T-cell (primary cell): ENCODE data around the gene GRAMD2A. TPM values are rescaled to one million over a fixed set of nuclear protein-coding genes. Genes with fewer than 3 reads are reported as not detected.

Experiments used
- ATAC-seq, 4 experiments: fragments of 200-7000 bp in 3 of 4; fragments of 150-1000 bp in 1 of 4; cut with Tn5 transposase; replicated peaks in 1 of 4; 1 replicate in 3 of 4; 2 replicates in 1 of 4; pipeline ENCODE4 v1.10.0; 2021; ENCODE audit warnings: moderate library complexity in 3 of 4, mild to moderate bottlenecking in 2 of 4, moderate number of reproducible peaks in 1 of 4
- CTCF ChIA-PET, 2 donors: fragments of 300-600 bp; sonication (Branson Sonifier 250); formaldehyde crosslinking; loops; one replicate each; lab custom pipeline; 2022; ENCODE audit warnings: antibody characterized with exemption in 2 of 2; lab: Charles Lee
- POLR2A ChIA-PET, 2 donors: fragments of 300-600 bp; sonication (Branson Sonifier 250); formaldehyde crosslinking; loops; one replicate each; lab custom pipeline; 2022; ENCODE audit warnings: antibody characterized with exemption in 2 of 2; lab: Charles Lee
- DNase-seq, 35 experiments: peaks; one replicate each; pipeline versions ENCODE4 v3.0.0 to v3.0.0-alpha.2; 2013 to 2023
- H3K27ac ChIP-seq: one replicate; pipeline ENCODE4 v1.5.1; 2013; ENCODE audit warnings: low read length
- H3K27me3 ChIP-seq, 2 experiments: replicated peaks in 1 of 2; 1 replicate in 1 of 2; 2 replicates in 1 of 2; pipeline versions ENCODE4 v1.6.1 to v1.7.0; 2013; ENCODE audit warnings: low read length in 1 of 2, mixed read lengths in 1 of 2; ENCODE audit not compliant: control insufficient read depth in 2 of 2, insufficient read depth in 2 of 2; ENCODE audit errors: extremely low read depth in 1 of 2
- H3K36me3 ChIP-seq, 2 donors: 1 replicate in 1 of 2; 2 replicates in 1 of 2; pipeline versions ENCODE4 v1.6.1 to v1.7.0; 2013; ENCODE audit warnings: low read length in 1 of 2; ENCODE audit not compliant: control insufficient read depth in 2 of 2, insufficient read depth in 1 of 2; ENCODE audit errors: extremely low read depth in 1 of 2
- H3K4me1 ChIP-seq, 2 experiments: 1 replicate in 1 of 2; 2 replicates in 1 of 2; pipeline versions ENCODE4 v1.6.1 to v1.7.0; 2013; ENCODE audit warnings: low read length in 2 of 2, mixed read lengths in 1 of 2; ENCODE audit not compliant: insufficient read depth in 2 of 2, control insufficient read depth in 1 of 2; ENCODE audit errors: extremely low read depth in 1 of 2
- H3K4me3 ChIP-seq, 2 donors: 1 replicate in 1 of 2; 2 replicates in 1 of 2; pipeline versions ENCODE4 v1.5.1 to v1.7.0; 2013; ENCODE audit warnings: mild to moderate bottlenecking in 2 of 2, low read length in 1 of 2, moderate library complexity in 1 of 2; ENCODE audit not compliant: control insufficient read depth in 1 of 2; ENCODE audit errors: extremely low read depth in 1 of 2
- H3K9me3 ChIP-seq: 2 replicates; pipeline ENCODE4 v1.7.0; 2013
- H3K27ac Mint-ChIP-seq, 2 donors: one replicate each; pipeline ENCODE4 v1.8.0; 2020 to 2021; ENCODE audit warnings: mild to moderate bottlenecking in 2 of 2, mixed read lengths in 2 of 2
- H3K27me3 Mint-ChIP-seq, 2 donors: one replicate each; pipeline ENCODE4 v1.8.0; 2021 to 2022; ENCODE audit warnings: mixed read lengths in 2 of 2
- H3K36me3 Mint-ChIP-seq: one replicate; pipeline ENCODE4 v1.8.0; 2021; ENCODE audit warnings: mixed read lengths
- H3K4me1 Mint-ChIP-seq, 3 donors: one replicate each; pipeline ENCODE4 v1.8.0; 2020 to 2022; ENCODE audit warnings: mixed read lengths in 3 of 3, mild to moderate bottlenecking in 1 of 3
- H3K4me3 Mint-ChIP-seq, 3 donors: one replicate each; pipeline ENCODE4 v1.8.0; 2020 to 2022; ENCODE audit warnings: mild to moderate bottlenecking in 3 of 3, mixed read lengths in 3 of 3, moderate library complexity in 3 of 3
- H3K9me3 Mint-ChIP-seq, 3 donors: one replicate each; pipeline ENCODE4 v1.8.0; 2020 to 2022; ENCODE audit warnings: mixed read lengths in 3 of 3
- whole genome bisulfite sequencing: methylation state at CpG from one replicate; pipeline ENCODE4 v1.1.5; 2013; ENCODE audit warnings: missing lambda C conversion rate; ENCODE audit not compliant: insufficient coverage; 5-methylcytosine and 5-hydroxymethylcytosine counted together
- total RNA-seq, 35 experiments: library from RNA in 6 of 35; stranded (reverse) in 6 of 35; fragments of 120-200 nt in 1 of 35; gene quantifications; one replicate each; pipeline versions ENCODE4 v1.2.1 to v1.2.4 and lab custom pipeline; 2013 to 2026

GRAMD2A gene
- total RNA-seq, 5 donors from 2014 or later (not counting 1 experiment from before 2014, with no cell fraction given), result not detected

DNA sequence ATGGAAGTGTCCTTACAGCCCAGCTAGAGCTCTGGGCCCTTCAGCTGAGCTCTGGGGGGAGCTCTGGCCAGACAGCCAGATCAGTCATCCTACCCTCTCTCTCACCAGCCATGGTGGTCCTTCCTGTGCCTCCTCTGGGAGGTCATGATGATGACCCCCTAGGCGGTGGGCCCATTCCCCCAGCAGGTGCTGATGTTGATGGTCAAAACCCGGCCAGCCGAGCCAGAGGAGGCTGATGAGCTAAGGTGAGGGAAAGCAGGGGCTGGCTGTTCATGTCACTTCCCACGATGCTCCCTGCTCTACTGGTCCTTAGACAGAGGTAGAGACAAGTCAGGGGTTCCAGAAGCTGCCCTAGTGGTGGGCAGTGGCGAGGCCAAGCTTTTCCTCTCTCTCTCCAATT, 35.0 kb downstream of the GRAMD2A start:
- Mint-ChIP-seq H3K4me1 (no peaks in the 10 kb centered on the region), H3K36me3 (no peaks in the 10 kb centered on the region), H3K4me3 (no peak overlapping the region), H3K27me3 (peaks cover 0 to 5% of the 10 kb centered on the region in 2 donors), H3K9me3 (no peaks in the 10 kb centered on the region), H3K27ac (no peak overlapping the region)
- H3K27me3 ChIP-seq, result peaks cover 0 to 8% of the 10 kb centered on the region in 2 experiments
- POLR2A ChIA-PET, result no interaction called here
- no peaks in the 10 kb centered on the region for H3K36me3 ChIP-seq
- no peak overlapping the region for H3K4me3 ChIP-seq
- DNase-seq (no peak), ATAC-seq (no peak)
- CTCF ChIA-PET, result no interaction called here
- no peaks in the 10 kb centered on the region for H3K9me3 ChIP-seq
- H3K27ac ChIP-seq, result no peak overlapping the region
- H3K4me1 ChIP-seq, result no peaks in the 10 kb centered on the region
- 86% methylated on average over 5 of the region's 5 CpGs for WGBS

DNA sequence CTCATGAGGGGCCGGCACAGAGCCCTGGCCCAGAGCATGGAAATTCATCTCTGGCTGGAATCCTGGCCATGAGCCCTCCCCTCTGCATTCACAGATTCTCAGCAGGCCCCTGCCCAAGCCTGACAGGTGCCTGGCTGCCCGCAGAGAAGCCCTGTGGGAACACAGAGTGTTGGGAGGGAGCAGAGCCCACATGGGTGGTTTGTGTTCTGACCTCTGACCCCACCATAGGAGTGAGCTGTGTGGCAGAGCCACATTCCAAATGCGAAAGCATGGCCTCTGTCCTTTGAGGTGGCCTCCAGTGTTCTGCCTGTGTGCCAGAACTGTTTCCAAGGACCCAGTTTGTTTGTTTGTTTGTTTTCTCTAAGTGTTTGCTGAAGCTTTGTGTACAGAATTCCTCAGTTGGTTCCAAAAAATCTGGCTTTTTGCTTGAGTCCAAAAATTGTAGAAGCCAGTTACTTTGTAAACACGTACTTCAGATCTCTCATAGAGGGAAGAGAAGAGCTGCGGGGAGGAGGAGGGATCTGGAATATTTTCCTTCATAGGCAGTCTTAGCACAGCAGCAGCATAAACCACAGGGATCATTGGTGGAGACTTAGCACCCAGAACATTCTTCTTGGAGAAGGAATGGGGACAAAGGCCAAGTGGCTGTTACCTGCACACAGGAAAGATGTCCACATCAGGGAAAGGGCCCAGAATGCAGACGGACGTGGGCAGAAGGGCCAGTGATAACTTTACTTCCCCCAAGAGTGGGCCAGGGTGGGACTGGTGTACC, 36.0 kb downstream of the GRAMD2A start:
- Mint-ChIP-seq H3K27me3 (peaks cover 0 to 4% of the 10 kb centered on the region in 2 donors), H3K9me3 (no peaks in the 10 kb centered on the region), H3K27ac (no peak overlapping the region), H3K4me1 (no peaks in the 10 kb centered on the region), H3K36me3 (no peaks in the 10 kb centered on the region), H3K4me3 (no peak overlapping the region)
- Histone ChIP-seq H3K27me3 (no peaks in the 10 kb centered on the region), H3K36me3 (no peaks in the 10 kb centered on the region), H3K9me3 (no peaks in the 10 kb centered on the region), H3K4me3 (no peak overlapping the region), H3K4me1 (no peaks in the 10 kb centered on the region), H3K27ac (no peak overlapping the region)
- ChIA-PET CTCF (no interaction called here), POLR2A (no interaction called here)
- WGBS, result 76% methylated on average over 3 of the region's 7 CpGs
- ATAC-seq (no peak), DNase-seq (no peak)

DNA sequence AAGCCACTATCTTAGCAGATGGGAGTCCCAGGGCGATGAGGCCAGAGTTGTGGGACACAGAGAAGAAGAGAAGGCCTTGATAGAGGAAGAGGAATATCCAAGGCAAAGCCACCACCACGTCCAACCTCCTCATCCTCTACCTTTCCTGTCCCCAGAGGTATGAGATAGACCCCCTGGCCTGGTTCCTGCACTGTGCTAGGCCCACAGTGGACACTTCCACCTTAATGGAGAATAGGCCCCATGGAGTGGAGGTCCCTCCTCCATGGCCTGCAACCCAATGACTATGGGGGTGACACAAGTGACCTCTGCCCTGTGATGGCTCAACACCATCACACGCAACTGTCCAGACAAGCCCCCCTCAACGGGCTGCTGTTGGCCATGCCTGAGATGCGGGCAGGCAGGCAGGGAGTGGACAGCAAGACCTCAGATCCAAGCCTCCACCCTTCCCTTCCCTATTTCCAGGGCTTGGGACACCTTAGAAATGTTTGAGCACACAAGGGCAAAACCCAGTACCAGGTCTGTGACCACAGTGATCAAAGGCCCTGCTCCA, 36.8 kb downstream of the GRAMD2A start:
- CTCF ChIA-PET, result no interaction called here
- H3K4me3 ChIP-seq, result no peak overlapping the region
- DNase-seq (no peak), ATAC-seq (no peak)
- Mint-ChIP-seq H3K27me3 (peaks cover 0 to 2% of the 10 kb centered on the region in 2 donors), H3K9me3 (no peaks in the 10 kb centered on the region), H3K4me1 (peaks cover 0 to 2% (median 2%) of the 10 kb centered on the region in 3 donors), H3K4me3 (no peak overlapping the region), H3K36me3 (no peaks in the 10 kb centered on the region), H3K27ac (no peak overlapping the region)
- POLR2A ChIA-PET, result no interaction called here
- no peaks in the 10 kb centered on the region for H3K9me3 ChIP-seq
- 88% methylated on average over 3 of the region's 5 CpGs for WGBS
- H3K4me1 ChIP-seq, result peaks cover 0 to 2% of the 10 kb centered on the region in 2 experiments
- H3K27ac ChIP-seq, result no peak overlapping the region
- peaks cover 0 to 6% of the 10 kb centered on the region in 2 experiments for H3K27me3 ChIP-seq
- H3K36me3 ChIP-seq, result no peaks in the 10 kb centered on the region

DNA sequence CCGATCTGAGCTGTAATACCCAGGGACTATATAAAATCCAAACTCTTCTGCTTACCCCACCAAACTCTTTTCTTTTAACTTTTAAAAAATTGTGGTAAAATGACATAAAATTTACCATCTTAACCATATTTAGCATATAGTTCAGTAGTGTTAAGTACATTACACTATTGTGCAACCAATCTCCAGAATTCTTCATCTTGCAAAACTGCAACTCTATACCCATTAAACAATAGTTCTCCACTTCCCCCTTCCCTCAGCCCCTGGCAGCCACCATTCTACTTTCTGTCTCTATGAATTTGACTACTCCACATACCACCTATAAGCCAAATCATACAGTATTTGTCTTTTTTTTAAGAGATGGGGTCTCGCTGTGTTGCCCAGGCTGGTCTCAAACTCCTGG, 40.7 kb downstream of the GRAMD2A start:
- H3K36me3 Mint-ChIP-seq, result no peaks in the 10 kb centered on the region
- no peaks in the 10 kb centered on the region for H3K9me3 Mint-ChIP-seq
- peaks cover 4 to 8% (median 6%) of the 10 kb centered on the region in 3 donors for H3K4me1 Mint-ChIP-seq
- H3K4me3 Mint-ChIP-seq, result no peak overlapping the region
- WGBS, result no CpG with 5 or more reads among the region's 2 CpGs
- Histone ChIP-seq H3K9me3 (no peaks in the 10 kb centered on the region), H3K4me3 (no peak overlapping the region), H3K27me3 (peaks cover 0 to 13% of the 10 kb centered on the region in 2 experiments), H3K36me3 (no peaks in the 10 kb centered on the region), H3K4me1 (peaks cover 0 to 6% of the 10 kb centered on the region in 2 experiments), H3K27ac (no peak overlapping the region)
- ATAC-seq (no peak), DNase-seq (no peak)
- POLR2A ChIA-PET, result no interaction called here
- CTCF ChIA-PET, result interaction anchor here (0.5 to 2.7 kb wide), 13 partner anchors 77 to 1558 kb away, joined by 3 to 58 read pairs (median 4); no protein-coding TSS in a partner anchor
- no peak overlapping the region for H3K27ac Mint-ChIP-seq
- H3K27me3 Mint-ChIP-seq, result peaks cover 0 to 4% of the 10 kb centered on the region in 2 donors

DNA sequence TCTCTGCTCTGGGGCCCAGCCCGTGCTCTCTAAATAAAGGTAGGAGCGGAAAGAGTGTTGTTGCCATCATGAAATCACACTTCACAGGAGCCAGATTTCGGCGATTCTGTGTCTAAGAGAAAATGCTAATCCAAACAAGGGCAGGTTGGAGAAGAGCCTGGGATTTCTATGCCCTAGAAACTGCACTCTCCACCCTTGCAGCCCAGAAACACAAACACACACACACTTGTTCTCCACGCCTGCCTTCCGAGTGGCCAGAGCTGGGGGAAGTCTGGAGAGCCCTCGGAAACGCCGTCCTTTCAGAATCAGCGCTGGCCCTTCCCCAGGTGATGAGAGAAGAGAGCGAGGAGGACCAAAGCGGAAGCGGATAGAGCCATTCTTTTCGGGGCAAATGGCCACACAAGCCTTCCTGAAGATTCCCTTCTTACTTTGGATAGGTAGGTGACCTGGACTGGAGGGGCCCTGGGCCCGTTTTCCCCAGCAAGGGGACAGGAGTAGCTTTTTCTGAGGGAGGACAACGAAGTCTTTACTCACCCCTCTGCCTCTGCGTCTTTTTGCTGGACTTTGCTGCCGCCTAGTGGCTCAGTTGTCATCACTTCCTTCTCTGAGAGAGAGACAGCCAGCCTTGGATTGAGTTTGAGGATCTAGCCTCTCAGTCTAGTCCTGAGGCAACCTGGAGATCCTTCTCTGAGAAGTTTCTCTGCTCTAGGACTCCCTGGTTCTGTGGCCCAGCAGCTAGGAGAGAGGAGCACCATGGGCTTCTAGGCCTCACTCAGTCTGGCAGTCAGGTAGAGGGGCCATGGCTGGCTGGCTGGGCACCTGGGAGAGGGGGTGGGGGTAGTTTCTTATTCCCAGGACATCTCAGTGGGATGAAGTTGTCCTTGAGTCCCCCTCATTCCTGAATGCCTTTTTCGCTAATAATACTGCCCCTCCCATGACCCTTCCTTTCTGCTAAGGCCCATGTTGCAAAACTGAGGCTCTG, 41.7 kb downstream of the GRAMD2A start:
- Mint-ChIP-seq H3K4me1 (peaks cover 4 to 8% (median 6%) of the 10 kb centered on the region in 3 donors), H3K36me3 (no peaks in the 10 kb centered on the region), H3K27me3 (peaks cover 0 to 4% of the 10 kb centered on the region in 2 donors), H3K4me3 (peak overlapping the region; percentile 60 to 80 (median 75)), H3K9me3 (no peaks in the 10 kb centered on the region), H3K27ac (no peak overlapping the region)
- Histone ChIP-seq H3K9me3 (no peaks in the 10 kb centered on the region), H3K27ac (no peak overlapping the region), H3K4me1 (peaks cover 0 to 6% of the 10 kb centered on the region in 2 experiments), H3K36me3 (no peaks in the 10 kb centered on the region), H3K4me3 (peak overlapping the region; percentile 20 to 62), H3K27me3 (peaks cover 0 to 13% of the 10 kb centered on the region in 2 experiments)
- ChIA-PET POLR2A (no interaction called here), CTCF (interaction anchor here (0.5 to 2.7 kb wide), 14 partner anchors 11 to 690 kb away, joined by 3 to 58 read pairs (median 4); no protein-coding TSS in a partner anchor)
- DNase-seq (peak; percentile 51 to 85 (median 74)), ATAC-seq (peak; percentile 79 to 86 (median 84))
- WGBS, result 17% methylated on average over 7 of the region's 19 CpGs
